Epithelial cell of esophagus (primary cell): ENCODE measurements around the gene PFKL.

Experiments
- DNase-seq: peaks from one replicate; pipeline ENCODE4 v3.0.0; 2010; ENCODE audit warnings: low read depth
- H3K4me3 ChIP-seq: 2 replicates; pipeline ENCODE4 v1.5.1; 2011; ENCODE audit warnings: mild to moderate bottlenecking, low read length, control low read depth
- CTCF ChIP-seq: IDR thresholded peaks from 2 replicates; pipeline ENCODE4 v1.5.1; 2011; ENCODE audit warnings: low read depth, mild to moderate bottlenecking, low read length, control low read depth, inconsistent platforms; ENCODE audit not compliant: insufficient read depth; ENCODE audit errors: missing control alignments

Gene PFKL

GRCh38 chr21:44291078-44291935 lies 8.5 kb upstream of the PFKL start:
- TF ChIP-seq CTCF: no peak
- H3K4me3 ChIP-seq: no peak overlapping the region
- no peak for DNase-seq

GRCh38 chr21:44291936-44292811 lies 7.7 kb upstream of the PFKL start:
- no peak for DNase-seq
- no peak for TF ChIP-seq CTCF
- H3K4me3 ChIP-seq: no peak overlapping the region

- TF ChIP-seq CTCF: no peak
- H3K4me3 ChIP-seq: no peak overlapping the region
- no peak for DNase-seq
These were observed 7.0 kb upstream of the PFKL start for GRCh38 chr21:44292812-44293195.

- DNase-seq: no peak
- TF ChIP-seq CTCF: no peak
- no peak overlapping the region for H3K4me3 ChIP-seq
These were observed 6.2 kb upstream of the PFKL start for GRCh38 chr21:44293551-44294231.

- TF ChIP-seq CTCF: no peak
- no peak for DNase-seq
These were observed 5.3 kb upstream of the PFKL start for GRCh38 chr21:44294391-44295162.

GRCh38 chr21:44295163-44295573 lies 4.7 kb upstream of the PFKL start:
- H3K4me3 ChIP-seq: no peak overlapping the region
- DNase-seq: no peak
- TF ChIP-seq CTCF: no peak

More at GRCh38 chr21:44294391-44295162, 5.3 kb upstream of the PFKL start:
- no peak overlapping the region for H3K4me3 ChIP-seq
